ENCODE data around the gene HECTD2.

DNA sequence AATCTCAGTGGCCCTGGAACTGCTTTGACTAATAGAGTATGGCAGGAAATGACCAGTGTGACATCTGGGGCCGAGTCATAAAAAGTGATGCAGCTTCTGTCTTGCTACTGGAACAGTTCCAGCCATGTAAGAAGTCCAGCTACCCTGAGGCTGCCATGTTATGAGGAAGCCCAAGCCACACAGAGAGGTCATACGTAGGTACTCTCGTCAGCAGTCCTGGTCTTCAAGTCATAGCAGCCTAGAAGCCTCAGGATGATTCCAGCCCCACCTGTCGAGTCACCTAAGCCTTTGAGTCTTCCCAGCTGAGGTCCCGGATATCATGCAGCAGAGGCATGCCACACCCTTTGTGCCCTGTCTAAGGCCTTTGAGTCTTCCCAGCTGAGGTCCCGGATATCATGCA lies 130.6 kb downstream of the HECTD2 start:
- no peak for TF ChIP-seq POLR2A (IDR thresholded peaks at IDR 0.05)
- TF ChIP-seq, protein P1, sequence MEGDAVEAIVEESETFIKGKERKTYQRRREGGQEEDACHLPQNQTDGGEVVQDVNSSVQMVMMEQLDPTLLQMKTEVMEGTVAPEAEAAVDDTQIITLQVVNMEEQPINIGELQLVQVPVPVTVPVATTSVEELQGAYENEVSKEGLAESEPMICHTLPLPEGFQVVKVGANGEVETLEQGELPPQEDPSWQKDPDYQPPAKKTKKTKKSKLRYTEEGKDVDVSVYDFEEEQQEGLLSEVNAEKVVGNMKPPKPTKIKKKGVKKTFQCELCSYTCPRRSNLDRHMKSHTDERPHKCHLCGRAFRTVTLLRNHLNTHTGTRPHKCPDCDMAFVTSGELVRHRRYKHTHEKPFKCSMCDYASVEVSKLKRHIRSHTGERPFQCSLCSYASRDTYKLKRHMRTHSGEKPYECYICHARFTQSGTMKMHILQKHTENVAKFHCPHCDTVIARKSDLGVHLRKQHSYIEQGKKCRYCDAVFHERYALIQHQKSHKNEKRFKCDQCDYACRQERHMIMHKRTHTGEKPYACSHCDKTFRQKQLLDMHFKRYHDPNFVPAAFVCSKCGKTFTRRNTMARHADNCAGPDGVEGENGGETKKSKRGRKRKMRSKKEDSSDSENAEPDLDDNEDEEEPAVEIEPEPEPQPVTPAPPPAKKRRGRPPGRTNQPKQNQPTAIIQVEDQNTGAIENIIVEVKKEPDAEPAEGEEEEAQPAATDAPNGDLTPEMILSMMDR (IDR thresholded peaks at IDR 0.05), result no peak
- no peak for TF ChIP-seq POLR2AphosphoS5 (IDR thresholded peaks at IDR 0.05)
